GM12873 (cell line): ENCODE measurements around the gene TMEM19.

ENCODE experiments used
- CTCF ChIP-seq: IDR thresholded peaks from 2 replicates; pipeline ENCODE4 v1.5.1; 2012; ENCODE audit warnings: low read depth, mild to moderate bottlenecking, moderate library complexity, low read length, control low read depth; ENCODE audit not compliant: insufficient read depth; ENCODE audit errors: missing control alignments

Gene TMEM19

GRCh38 chr12:71664411-71665089 is 21.3 kb upstream of the TMEM19 start:
- no peak for TF ChIP-seq CTCF

DNA sequence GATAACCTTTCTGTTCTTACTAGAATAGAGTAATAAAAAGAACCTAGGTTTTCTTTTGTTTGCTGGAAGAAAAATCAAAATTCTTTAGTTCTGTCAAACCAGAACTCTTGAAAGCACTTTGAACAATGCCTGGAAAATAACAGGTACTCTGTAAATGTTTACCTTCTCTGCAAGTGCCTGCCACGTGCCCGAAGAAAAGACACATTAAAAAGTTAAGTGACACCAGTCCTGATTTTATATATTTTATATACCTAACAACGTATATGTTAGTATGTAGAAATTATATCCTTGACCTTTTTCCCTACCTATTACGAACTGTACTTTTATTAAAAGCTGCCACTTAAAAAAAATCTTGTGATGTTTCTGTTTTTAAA is 20.8 kb upstream of the TMEM19 start:
- TF ChIP-seq CTCF: no peak

- no peak for TF ChIP-seq CTCF
Measured at GRCh38 chr12:71666259-71666658, 19.6 kb upstream of the TMEM19 start.

DNA sequence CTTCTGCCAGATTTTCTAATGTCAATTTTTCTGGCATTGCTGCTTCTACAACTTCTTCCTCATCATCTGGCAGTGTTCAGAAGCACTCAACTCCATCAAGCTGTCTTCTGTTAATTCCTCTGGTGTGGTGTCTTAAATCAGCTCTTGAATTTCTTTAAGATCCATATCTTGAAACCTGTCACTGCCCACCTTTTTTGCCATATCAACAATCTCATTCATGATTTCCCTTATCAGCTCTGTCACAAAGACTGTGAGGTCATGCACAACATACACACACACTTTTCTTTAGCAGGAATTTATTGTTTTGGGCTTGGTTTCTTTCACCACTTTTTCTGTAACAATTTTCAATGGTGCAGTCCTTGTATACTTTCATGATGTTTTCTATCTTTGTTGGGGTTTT is 14.6 kb upstream of the TMEM19 start:
- TF ChIP-seq CTCF: no peak

GRCh38 chr12:71671816-71672215 is 14.1 kb upstream of the TMEM19 start:
- no peak for TF ChIP-seq CTCF

- no peak for TF ChIP-seq CTCF
Measured at GRCh38 chr12:71682466-71682865, 3.4 kb upstream of the TMEM19 start.

- no peak for TF ChIP-seq CTCF
Measured at GRCh38 chr12:71683633-71684032, 2.2 kb upstream of the TMEM19 start.
